Panc1 (cell line): ENCODE data around the gene ASL. TPM values are rescaled to one million over a fixed set of nuclear protein-coding genes. Genes with fewer than 3 reads are reported as not detected.
A peak's percentile ranks its signal among the peaks of the same experiment; 100 is the strongest.

Experiments
- ATAC-seq: fragments of 200-7000 bp; cut with Tn5 transposase; 2 replicates; pipeline ENCODE4 v1.9.1; 2020; ENCODE audit warnings: mild to moderate bottlenecking, moderate library complexity
- BruUV-seq: library from RNA; stranded (reverse); fragments of 400-500 nt; replicated peaks from 2 replicates; lab custom pipeline; 2021; lab: Mats Ljungman, UMichigan
- CTCF ChIA-PET: fragments of 300-600 bp; sonication (Branson Sonifier 250); formaldehyde crosslinking; loops from one replicate; lab custom pipeline; 2022; ENCODE audit warnings: antibody characterized with exemption; lab: Charles Lee
- POLR2A ChIA-PET: fragments of 300-600 bp; sonication (Branson Sonifier 250); formaldehyde crosslinking; loops from one replicate; lab custom pipeline; 2022; ENCODE audit warnings: antibody characterized with exemption; lab: Charles Lee
- DNase-seq: peaks from one replicate; pipeline ENCODE4 v3.0.0-alpha.2; 2010; ENCODE audit warnings: low read depth, low spot score
- H3K27ac ChIP-seq: 2 replicates; pipeline ENCODE4 v1.5.1; 2011; ENCODE audit warnings: mild to moderate bottlenecking, low read length, inconsistent platforms
- H3K27me3 ChIP-seq: fragments of 200-500 bp; sonication (Bioruptor generic); 2 replicates; pipeline ENCODE4 v1.6.0; 2014; ENCODE audit warnings: low read length, inconsistent platforms; ENCODE audit not compliant: control insufficient read depth, insufficient read depth
- H3K36me3 ChIP-seq: fragments of 200-500 bp; sonication (Bioruptor generic); 2 replicates; pipeline ENCODE4 v1.5.1; 2014; ENCODE audit warnings: inconsistent platforms, mild to moderate bottlenecking, low read length, moderate library complexity; ENCODE audit not compliant: control insufficient read depth, insufficient read depth
- H3K4me1 ChIP-seq: 2 replicates; pipeline ENCODE4 v1.5.1; 2011; ENCODE audit warnings: inconsistent platforms, mild to moderate bottlenecking, low read length, moderate library complexity; ENCODE audit not compliant: control insufficient read depth, insufficient read depth
- H3K4me3 ChIP-seq, 2 experiments: 2 replicates each; pipeline ENCODE4 v1.5.1; 2011 to 2012; ENCODE audit warnings: low read depth in 2 of 2, low read length in 2 of 2, mild to moderate bottlenecking in 2 of 2, inconsistent platforms in 1 of 2, moderate library complexity in 1 of 2
- H3K9me3 ChIP-seq: fragments of 200-500 bp; sonication (Bioruptor generic); 2 replicates; pipeline ENCODE4 v1.5.1; 2014; ENCODE audit warnings: low read depth, mild to moderate bottlenecking, inconsistent platforms, low read length, moderate library complexity; ENCODE audit not compliant: control insufficient read depth, insufficient read depth
- POLR2AphosphoS5 ChIP-seq: IDR thresholded peaks from 2 replicates; pipeline ENCODE4 v1.6.1; 2012; ENCODE audit warnings: mild to moderate bottlenecking, low read depth, low read length, moderate library complexity
- SIN3A ChIP-seq: IDR thresholded peaks from 2 replicates; pipeline ENCODE4 v1.6.1; 2012; ENCODE audit warnings: low read depth, mild to moderate bottlenecking, low read length, moderate library complexity, borderline replicate concordance; ENCODE audit not compliant: insufficient read depth
- TCF7L2 ChIP-seq: IDR thresholded peaks from 2 replicates; pipeline ENCODE4 v1.6.1; 2011; ENCODE audit warnings: mild to moderate bottlenecking, low read depth, low read length, inconsistent platforms
- in situ Hi-C: cut with HindIII; loops from 2 replicates; pipeline ENCODE4 v1.10.0; 2016; ENCODE audit warnings: low sequenced_read_pairs, low pct_unique_long_range_greater_than_20kb
- intact Hi-C: fragments of 100-400 bp; cut with micrococcal nuclease; formaldehyde crosslinking; loops from one replicate; pipeline ENCODE4 v1.10.0; 2022; ENCODE audit not compliant: unreplicated experiment
- total RNA-seq: library from RNA; stranded (reverse); gene quantifications from one replicate; pipeline ENCODE4 v1.2.1, GENCODE V29; 2021; ENCODE audit not compliant: unreplicated experiment
- TF ChIP-seq, protein P1 (sequence below), 2 experiments: IDR thresholded peaks; 2 replicates each; pipeline ENCODE4 v1.6.1; 2011 to 2012; ENCODE audit warnings: low read depth in 2 of 2, control low read depth in 1 of 2, low read length in 1 of 2, mild to moderate bottlenecking in 1 of 2, moderate library complexity in 1 of 2; ENCODE audit not compliant: insufficient read depth in 1 of 2
- TF ChIP-seq, protein P2 (sequence below): fragments of 450-650 bp; IDR thresholded peaks from 2 replicates; pipeline ENCODE4 v1.5.1; 2017; ENCODE audit warnings: mild to moderate bottlenecking

Gene ASL
- total RNA-seq, 1 experiment from 2014 or later: 34.3 TPM

DNA sequence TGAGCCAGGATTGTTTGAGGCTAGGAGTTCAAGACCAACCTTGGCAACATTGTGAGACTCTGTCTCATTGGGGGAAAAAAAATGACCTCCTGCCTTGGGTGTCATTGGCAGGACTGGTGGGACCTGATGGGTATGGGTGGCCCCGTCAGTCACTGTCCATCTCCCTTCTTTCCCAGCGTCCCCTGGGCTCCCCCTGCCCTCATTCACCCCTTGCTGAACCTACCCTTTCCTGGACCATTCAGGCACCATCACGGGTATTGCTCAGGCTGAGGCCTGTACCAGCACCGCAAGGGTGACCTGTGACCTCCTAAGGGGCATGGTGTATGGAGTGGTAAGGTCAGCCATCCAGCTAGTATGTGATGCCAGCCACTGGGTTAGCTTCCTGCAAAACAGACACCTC, 19.4 kb downstream of the ASL start:
- no peaks in the 10 kb centered on the region for H3K9me3 ChIP-seq
- H3K4me3 ChIP-seq: no peak overlapping the region
- H3K27ac ChIP-seq: no peak overlapping the region
- TF ChIP-seq POLR2AphosphoS5: no peak
- TF ChIP-seq, protein P1, sequence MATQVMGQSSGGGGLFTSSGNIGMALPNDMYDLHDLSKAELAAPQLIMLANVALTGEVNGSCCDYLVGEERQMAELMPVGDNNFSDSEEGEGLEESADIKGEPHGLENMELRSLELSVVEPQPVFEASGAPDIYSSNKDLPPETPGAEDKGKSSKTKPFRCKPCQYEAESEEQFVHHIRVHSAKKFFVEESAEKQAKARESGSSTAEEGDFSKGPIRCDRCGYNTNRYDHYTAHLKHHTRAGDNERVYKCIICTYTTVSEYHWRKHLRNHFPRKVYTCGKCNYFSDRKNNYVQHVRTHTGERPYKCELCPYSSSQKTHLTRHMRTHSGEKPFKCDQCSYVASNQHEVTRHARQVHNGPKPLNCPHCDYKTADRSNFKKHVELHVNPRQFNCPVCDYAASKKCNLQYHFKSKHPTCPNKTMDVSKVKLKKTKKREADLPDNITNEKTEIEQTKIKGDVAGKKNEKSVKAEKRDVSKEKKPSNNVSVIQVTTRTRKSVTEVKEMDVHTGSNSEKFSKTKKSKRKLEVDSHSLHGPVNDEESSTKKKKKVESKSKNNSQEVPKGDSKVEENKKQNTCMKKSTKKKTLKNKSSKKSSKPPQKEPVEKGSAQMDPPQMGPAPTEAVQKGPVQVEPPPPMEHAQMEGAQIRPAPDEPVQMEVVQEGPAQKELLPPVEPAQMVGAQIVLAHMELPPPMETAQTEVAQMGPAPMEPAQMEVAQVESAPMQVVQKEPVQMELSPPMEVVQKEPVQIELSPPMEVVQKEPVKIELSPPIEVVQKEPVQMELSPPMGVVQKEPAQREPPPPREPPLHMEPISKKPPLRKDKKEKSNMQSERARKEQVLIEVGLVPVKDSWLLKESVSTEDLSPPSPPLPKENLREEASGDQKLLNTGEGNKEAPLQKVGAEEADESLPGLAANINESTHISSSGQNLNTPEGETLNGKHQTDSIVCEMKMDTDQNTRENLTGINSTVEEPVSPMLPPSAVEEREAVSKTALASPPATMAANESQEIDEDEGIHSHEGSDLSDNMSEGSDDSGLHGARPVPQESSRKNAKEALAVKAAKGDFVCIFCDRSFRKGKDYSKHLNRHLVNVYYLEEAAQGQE (IDR thresholded peaks at IDR 0.05; ENCODE audit: insufficient read depth in 1 of 2, low read depth in 2 of 2, low read length in 1 of 2): no peak
- TF ChIP-seq, protein P2, sequence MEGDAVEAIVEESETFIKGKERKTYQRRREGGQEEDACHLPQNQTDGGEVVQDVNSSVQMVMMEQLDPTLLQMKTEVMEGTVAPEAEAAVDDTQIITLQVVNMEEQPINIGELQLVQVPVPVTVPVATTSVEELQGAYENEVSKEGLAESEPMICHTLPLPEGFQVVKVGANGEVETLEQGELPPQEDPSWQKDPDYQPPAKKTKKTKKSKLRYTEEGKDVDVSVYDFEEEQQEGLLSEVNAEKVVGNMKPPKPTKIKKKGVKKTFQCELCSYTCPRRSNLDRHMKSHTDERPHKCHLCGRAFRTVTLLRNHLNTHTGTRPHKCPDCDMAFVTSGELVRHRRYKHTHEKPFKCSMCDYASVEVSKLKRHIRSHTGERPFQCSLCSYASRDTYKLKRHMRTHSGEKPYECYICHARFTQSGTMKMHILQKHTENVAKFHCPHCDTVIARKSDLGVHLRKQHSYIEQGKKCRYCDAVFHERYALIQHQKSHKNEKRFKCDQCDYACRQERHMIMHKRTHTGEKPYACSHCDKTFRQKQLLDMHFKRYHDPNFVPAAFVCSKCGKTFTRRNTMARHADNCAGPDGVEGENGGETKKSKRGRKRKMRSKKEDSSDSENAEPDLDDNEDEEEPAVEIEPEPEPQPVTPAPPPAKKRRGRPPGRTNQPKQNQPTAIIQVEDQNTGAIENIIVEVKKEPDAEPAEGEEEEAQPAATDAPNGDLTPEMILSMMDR: no peak
- no peak for TF ChIP-seq SIN3A
- TF ChIP-seq TCF7L2: no peak
- ChIA-PET POLR2A (no interaction called here), CTCF (interaction anchor here (0.6 kb wide), 1 partner anchor 20 kb away, joined by 5 read pairs; no protein-coding TSS in a partner anchor)
- DNase-seq (no peak), ATAC-seq (no peak)
- in situ Hi-C loops (no loop called here), intact Hi-C loops (no loop called here)
- TSS peak; percentile 56 for BruUV-seq
- no peaks in the 10 kb centered on the region for H3K27me3 ChIP-seq
- H3K36me3 ChIP-seq: no peaks in the 10 kb centered on the region
- no peaks in the 10 kb centered on the region for H3K4me1 ChIP-seq

DNA sequence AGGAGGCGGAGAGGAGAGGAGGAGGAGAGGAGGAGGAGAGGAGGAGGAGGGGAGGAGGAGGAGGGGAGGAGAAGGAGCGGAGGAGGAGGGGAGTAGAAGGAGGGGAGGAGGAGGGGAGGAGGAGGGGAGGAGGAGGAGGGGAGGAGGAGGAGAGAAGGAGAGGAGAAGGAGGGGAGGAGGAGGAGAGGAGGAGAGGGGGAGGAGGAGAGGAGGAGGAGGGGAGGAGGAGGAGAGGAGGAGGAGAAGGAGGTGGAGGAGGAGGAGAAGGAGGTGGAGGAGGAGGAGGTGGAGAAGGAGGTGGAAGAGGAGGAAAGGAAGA, 23.6 kb downstream of the ASL start:
- DNase-seq (no peak), ATAC-seq (no peak)
- no TSS peak for BruUV-seq
- in situ Hi-C loops: no loop called here
- Histone ChIP-seq H3K4me1 (no peaks in the 10 kb centered on the region; the same call in 1 of the 2 replicates), H3K27me3 (no peaks in the 10 kb centered on the region), H3K4me3 (peak overlapping the region; percentile 48 to 77; a peak in 3 of 4 replicates), H3K9me3 (no peaks in the 10 kb centered on the region), H3K36me3 (no peaks in the 10 kb centered on the region), H3K27ac (peak overlapping the region; percentile 98; the same call in 1 of the 2 replicates)
- TF ChIP-seq TCF7L2: no peak
- TF ChIP-seq, protein P2: no peak
- no peak for TF ChIP-seq POLR2AphosphoS5
- TF ChIP-seq, protein P1 (IDR thresholded peaks at IDR 0.05; ENCODE audit: insufficient read depth in 1 of 2, low read depth in 2 of 2, low read length in 1 of 2): no peak
- no peak for TF ChIP-seq SIN3A
- ChIA-PET POLR2A (no interaction called here), CTCF (no interaction called here)
- intact Hi-C loops: no loop called here
